ENCODE measurements around the gene PKN1. TPM values are rescaled to one million over a fixed set of nuclear protein-coding genes. Genes with fewer than 3 reads are reported as not detected.

PKN1 gene
- total and polyA plus RNA-seq, 2 of the 13 experiments (the other 11 are each of a cell fraction or from before 2014, with no cell fraction given): 45.7 to 54.5 TPM

- TF ChIP-seq ELF4 (CRISPR knock-in tag; IDR thresholded peaks at IDR 0.05; ENCODE audit: borderline replicate concordance) (0 out of 2 replicates have a peak, but pooled peaks have one; percentile 26), BCL6 (CRISPR knock-in tag; IDR thresholded peaks at IDR 0.05) (0 out of 2 replicates have a peak, but pooled peaks have one; percentile 18), TAF15 (IDR thresholded peaks at IDR 0.05; ENCODE audit: low read depth, low read length, poor library complexity, severe bottlenecking) (no peak), ZNF781 (CRISPR knock-in tag; IDR thresholded peaks at IDR 0.05; ENCODE audit: borderline replicate concordance, not compliant biosample characterization) (no peak), U2AF1 (optimal IDR thresholded peaks at IDR 0.05; ENCODE audit: low read depth, low read length) (no peak), ZNF24 (IDR thresholded peaks at IDR 0.05) (no peak), NFYC (CRISPR knock-in tag; IDR thresholded peaks at IDR 0.05) (no peak), ZNF18 (CRISPR knock-in tag; IDR thresholded peaks at IDR 0.05; ENCODE audit: insufficient replicate concordance) (no peak), ZFP91 (CRISPR knock-in tag; IDR thresholded peaks at IDR 0.05; ENCODE audit: borderline replicate concordance) (no peak), HMGXB4 (CRISPR knock-in tag; IDR thresholded peaks at IDR 0.05; ENCODE audit: borderline replicate concordance in 1 of 2, low read depth in 1 of 2) (0 out of 4 replicates have a peak, but pooled peaks of 1 of the 2 experiments have one; percentile 7), RBM22 (optimal IDR thresholded peaks at IDR 0.05; ENCODE audit: low read length) (no peak), TBP (CRISPR knock-in tag; IDR thresholded peaks at IDR 0.05) (no peak), TGIF2 (CRISPR knock-in tag; IDR thresholded peaks at IDR 0.05) (no peak), ZNF235 (CRISPR knock-in tag; IDR thresholded peaks at IDR 0.05; ENCODE audit: borderline replicate concordance) (no peak), SOX6 (IDR thresholded peaks at IDR 0.05) (no peak), SOX6 (CRISPR knock-in tag; IDR thresholded peaks at IDR 0.05) (peak; percentile 47), HMG20A (CRISPR knock-in tag; IDR thresholded peaks at IDR 0.05; ENCODE audit: borderline replicate concordance) (no peak), SMAD1 (CRISPR knock-in tag; IDR thresholded peaks at IDR 0.05; ENCODE audit: borderline replicate concordance, low read depth) (no peak), ZNF7 (CRISPR knock-in tag; IDR thresholded peaks at IDR 0.05) (no peak), TEAD3 (CRISPR knock-in tag; optimal IDR thresholded peaks at IDR 0.05; ENCODE audit: borderline replicate concordance) (peak; percentile 25), CERS6 (CRISPR knock-in tag; IDR thresholded peaks at IDR 0.05) (no peak), ZBTB44 (CRISPR knock-in tag; IDR thresholded peaks at IDR 0.05) (no peak)
These were observed 64.3 kb downstream of the PKN1 start (continued) for GRCh38 chr19:14497228-14497921.

Measured in HepG2 (cell line).